ENCODE results near the gene DYNC1I1.
A peak's percentile ranks its signal among the peaks of the same experiment; 100 is the strongest.

The DYNC1I1 gene

DNA sequence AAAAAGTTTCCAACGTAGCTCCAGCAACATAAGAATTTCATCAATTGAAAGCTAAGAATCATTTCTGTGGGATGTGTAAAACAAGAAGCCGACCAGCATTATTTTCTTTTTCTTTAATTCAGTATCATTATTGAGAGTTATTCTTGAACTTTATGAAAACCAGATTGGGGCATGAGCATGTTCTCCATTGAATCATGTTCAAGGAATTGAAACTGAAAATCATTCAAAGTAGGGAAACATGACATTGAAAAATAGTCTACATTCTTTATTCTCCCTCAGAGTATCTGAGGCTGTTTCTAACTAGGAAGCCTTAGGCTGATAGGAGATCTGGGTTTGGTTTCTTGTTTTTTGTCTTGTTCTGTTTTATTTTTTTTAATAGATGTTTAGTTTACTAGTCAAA lies 253.7 kb downstream of the DYNC1I1 start:
- DNase-seq (ENCODE audit: low read depth), result no peak

DNA sequence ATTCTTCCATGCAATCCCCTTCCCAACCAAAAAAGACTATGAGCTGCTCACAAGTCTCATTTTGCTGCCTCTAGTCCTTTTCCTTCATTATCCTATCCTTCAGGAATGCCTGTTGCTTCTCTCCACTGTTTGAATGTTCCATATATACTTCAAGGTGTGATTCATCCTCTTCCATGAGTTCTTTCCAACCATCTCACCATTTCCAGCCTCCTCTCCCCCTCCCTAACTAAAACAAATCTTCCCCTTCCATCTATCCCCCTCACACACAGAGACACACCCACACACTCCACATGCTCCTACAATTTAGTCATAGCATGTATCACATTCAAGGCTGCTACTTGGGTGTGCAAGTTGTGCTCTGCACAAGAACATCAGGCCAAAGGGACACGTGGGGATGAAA lies 254.3 kb downstream of the DYNC1I1 start:
- DNase-seq (ENCODE audit: low read depth), result no peak

DNA sequence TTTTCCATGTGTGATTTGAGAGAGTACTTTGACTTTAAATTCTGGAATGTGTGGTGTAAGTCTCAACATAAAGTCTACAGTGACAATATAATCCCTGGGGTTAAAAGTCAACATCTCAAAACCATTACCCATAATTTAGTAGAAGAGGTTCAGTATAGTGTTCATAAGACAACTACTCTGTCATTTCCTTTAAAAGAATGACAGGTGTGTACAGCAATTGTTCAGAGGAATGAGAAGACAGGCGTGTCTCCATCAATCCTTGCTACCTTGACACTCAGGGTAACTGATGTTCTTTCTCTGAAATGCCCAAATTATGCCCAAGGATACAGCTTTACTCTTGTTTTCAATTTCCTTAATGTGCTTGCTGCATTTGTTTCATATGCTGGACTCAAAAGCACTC lies 256.4 kb downstream of the DYNC1I1 start:
- no peak for DNase-seq (ENCODE audit: low read depth)

DNA sequence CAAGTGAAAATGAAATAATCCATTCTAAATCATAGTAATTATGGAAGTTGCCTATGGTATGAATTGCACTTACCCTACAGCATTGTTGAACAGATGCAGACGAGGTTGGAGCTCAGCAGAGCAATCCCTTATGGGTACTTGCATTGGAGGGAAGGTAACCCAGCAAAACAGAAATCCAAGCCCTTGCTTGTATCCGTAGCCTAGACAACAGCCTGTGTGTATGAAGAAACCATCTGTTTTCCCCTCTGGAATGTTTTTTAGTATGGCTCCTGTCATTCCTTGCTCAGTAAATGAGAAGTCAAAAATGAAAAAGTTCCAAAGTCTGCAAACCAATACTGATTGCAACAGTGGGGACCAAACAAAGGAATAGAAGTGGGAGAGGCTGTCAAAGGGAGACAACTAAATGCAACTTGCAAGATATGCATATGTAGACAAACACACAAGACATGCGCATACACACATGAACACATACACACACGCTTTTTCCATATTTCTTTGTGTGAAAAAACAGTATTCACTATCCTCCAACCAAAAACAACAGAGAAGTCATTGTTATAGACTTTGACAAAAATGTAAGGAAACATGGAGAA lies 260.8 kb downstream of the DYNC1I1 start:
- no peak for DNase-seq (ENCODE audit: low read depth)

DNA sequence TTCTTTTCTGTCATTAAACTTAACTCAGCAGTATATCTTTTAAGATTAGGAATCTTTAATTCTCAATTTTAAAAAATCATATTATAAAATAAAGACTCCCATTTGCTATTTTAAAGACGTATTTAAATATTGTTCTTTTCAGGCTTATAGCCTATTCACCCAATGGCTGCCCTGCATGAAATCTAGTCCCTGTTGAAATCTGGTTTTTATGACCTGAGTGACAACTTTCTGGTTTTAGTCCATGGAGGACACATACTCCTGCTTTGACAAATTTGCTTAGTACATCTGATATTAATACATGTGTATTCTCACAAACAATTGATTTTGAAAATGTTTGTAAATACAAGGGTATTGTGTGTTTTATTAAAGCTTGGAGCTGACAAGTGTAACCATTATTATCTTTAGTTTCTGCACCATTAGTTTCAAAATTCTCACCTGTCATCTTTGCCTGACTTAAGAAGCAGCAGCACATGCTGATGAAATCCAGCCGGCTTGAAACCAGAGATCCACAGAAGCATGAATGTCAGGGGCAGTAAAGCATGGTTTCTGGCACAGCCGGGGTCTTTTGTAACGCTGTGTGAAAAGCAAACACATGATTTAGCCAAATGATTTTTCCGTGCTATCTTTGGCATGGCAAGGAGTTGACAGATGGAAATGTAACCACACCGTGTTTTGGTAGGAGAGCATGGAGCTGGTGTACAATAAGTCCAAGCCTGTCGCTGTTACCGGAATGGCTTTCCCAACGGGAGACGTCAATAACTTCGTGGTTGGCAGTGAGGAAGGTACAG lies 262.8 kb downstream of the DYNC1I1 start:
- DNase-seq (ENCODE audit: low read depth), result no peak

- no peak for DNase-seq (ENCODE audit: low read depth)
These were observed 268.0 kb downstream of the DYNC1I1 start for GRCh38 chr7:96040250-96040772.

- no peak for DNase-seq (ENCODE audit: low read depth)
These were observed 268.8 kb downstream of the DYNC1I1 start for GRCh38 chr7:96041171-96041570.

DNA sequence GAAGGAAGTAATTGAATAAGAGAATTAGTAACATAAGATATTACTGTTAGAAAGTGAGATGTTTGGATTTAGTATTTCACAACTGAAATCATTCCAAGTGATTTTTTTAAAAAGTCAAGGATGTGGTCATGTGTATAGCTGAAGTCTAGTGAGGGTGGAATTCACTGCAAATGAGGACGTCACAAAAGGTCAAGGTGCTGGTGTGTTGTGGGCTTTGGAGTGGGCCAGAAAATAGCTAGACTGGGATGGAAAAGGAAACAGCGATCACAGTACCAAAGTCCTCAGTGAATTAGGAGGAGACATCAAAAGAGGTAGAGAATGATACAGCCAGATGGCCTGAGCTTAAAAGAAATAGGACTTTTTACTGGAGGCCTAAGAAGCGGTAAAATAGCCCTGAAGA lies 272.8 kb downstream of the DYNC1I1 start:
- DNase-seq (ENCODE audit: low read depth), result no peak

DNA sequence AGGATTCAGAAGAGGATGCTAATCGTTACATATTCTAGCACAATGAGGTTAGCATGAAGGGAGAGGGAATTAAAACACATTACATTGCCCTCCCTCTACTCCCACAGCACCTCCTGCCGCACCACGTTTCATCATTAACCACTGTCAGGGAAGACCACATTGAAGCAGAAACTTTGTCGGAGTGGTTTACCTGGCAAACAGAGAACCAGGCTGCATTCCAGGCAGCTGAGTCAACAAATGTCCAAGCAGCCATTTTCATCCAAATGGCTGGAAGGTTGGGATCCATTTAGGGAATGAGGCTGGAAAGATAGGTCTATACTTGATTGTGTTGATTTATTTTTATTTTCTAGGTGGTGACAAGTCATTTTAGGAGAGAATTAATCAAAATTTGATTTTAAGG lies 273.6 kb downstream of the DYNC1I1 start:
- DNase-seq (ENCODE audit: low read depth), result no peak

- no peak for DNase-seq (ENCODE audit: low read depth)
These were observed 279.9 kb downstream of the DYNC1I1 start for GRCh38 chr7:96052289-96052688.

- no peak for DNase-seq (ENCODE audit: low read depth)
These were observed 280.6 kb downstream of the DYNC1I1 start for GRCh38 chr7:96052860-96053470.

GRCh38 chr7:96055717-96056116 lies 283.4 kb downstream of the DYNC1I1 start:
- DNase-seq (ENCODE audit: low read depth), result no peak

DNA sequence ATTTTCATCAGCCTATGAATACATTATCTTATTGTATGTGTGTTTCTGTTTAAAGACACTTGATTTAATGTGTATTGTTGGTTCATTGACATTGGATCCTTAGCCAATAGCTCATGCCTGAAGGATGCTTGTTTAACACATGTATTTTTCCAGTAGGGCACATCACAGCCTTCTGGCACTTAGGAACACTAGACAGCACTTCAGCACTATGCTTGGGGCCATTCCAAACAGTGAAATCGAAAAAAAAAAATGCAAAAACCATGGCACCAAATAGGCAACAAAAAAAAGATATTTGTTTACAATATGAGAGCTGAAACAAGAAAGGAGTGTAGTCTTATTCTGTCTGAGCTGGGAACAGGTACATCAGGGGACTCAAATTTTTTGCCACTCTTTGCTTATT lies 286.7 kb downstream of the DYNC1I1 start:
- DNase-seq (ENCODE audit: low read depth), result no peak

DNA sequence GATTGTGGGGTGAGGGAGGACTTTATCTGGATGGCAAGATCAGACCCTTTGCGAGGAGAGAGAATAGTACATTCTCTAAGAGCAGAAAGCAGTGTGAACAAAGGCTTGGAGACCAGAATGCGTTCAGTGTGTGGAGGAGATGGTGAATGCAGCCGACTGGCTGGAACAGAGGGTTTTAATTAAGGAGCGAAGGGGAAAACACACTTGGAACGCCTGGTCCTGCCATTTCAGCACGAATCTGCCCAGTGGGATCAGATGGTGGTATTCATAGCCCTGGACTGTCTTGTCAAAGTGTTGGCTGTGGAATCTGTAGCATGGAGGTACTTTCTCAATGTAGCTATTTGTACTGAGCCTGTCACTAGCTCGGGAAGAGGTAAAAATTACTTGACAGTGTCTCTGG lies 288.7 kb downstream of the DYNC1I1 start:
- no peak for DNase-seq (ENCODE audit: low read depth)

GRCh38 chr7:96061844-96062243 lies 289.5 kb downstream of the DYNC1I1 start:
- no peak for DNase-seq (ENCODE audit: low read depth)

DNA sequence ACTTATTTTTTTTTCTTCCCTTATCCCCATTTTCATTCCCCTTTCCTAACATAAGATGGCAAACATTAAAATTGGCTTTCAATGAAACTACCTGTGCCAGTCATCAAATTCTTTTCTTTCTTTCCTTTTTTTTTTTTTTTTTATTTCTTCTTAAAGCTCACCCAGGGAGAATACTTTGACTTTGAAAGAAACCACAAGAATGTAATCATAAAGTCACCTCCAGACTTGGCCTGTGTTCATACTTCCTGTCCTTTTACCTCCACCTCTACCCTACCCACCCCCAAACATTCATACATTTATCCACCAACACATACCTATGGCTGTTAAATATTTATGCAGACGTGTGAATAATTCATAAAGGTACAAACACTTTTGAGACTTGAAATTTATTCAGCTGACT lies 295.0 kb downstream of the DYNC1I1 start:
- DNase-seq (ENCODE audit: low read depth), result no peak

- no peak for DNase-seq (ENCODE audit: low read depth)
These were observed 297.0 kb downstream of the DYNC1I1 start for GRCh38 chr7:96069401-96069800.

- no peak for DNase-seq (ENCODE audit: low read depth)
These were observed 302.5 kb downstream of the DYNC1I1 start for GRCh38 chr7:96074871-96075270.

- DNase-seq (ENCODE audit: low read depth), result peak; percentile 6
These were observed 303.4 kb downstream of the DYNC1I1 start for GRCh38 chr7:96075510-96076349.

DNA sequence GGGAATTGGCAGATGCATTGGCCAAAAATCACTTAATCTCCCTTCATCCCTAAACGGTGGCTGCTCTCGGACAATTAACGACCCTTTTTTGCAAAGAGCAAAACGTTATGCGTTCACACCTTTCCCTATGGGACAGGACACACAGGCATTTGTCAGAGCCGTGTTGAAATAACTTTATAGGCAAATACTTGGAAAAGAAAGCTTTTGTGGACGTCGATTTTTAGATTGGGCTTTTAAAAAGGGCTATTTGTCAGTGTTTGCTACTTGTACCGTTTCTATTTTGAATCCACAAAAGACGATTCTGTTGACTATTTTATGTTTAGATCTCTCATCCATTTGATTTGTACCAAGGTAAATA lies 304.0 kb downstream of the DYNC1I1 start:
- DNase-seq (ENCODE audit: low read depth), result no peak

- DNase-seq (ENCODE audit: low read depth), result no peak
These were observed 307.7 kb downstream of the DYNC1I1 start for GRCh38 chr7:96080027-96080426.

DNA sequence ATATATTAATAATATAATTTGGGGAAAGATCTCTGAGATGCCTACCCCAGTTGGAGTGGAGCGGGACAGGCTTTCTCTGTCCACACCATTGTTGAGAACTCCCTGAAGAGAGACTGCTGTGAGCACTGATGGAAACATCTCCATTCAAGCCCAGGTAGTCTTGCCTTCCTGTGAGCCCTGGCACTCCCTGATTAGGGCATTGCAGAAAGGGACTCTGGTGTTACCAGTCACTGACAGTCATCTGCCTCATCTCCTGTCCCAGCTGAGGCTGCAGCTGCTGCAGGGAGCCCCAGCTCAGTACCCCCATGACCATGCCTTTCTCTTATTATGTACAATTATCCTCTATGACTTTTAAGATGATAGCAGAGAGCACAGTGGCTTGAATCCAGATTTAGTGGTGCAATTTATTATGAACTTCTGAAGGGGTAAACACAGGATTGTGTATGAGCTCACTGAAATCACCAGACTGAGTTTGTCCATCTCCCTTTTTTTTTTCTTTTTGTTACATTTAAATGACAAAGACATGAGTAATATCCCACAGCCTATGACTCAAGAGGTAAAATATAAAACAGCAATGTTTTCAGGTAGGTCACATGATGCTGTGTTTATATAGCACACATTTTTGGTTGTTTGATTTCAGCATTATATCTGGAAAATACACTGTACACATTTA lies 312.7 kb downstream of the DYNC1I1 start:
- no peak for DNase-seq (ENCODE audit: low read depth)

Data from stimulated activated CD4-positive, alpha-beta T cell treated with anti-CD3 and anti-CD28 coated beads, Interleukin-2, amount 100 ng/mL, for 4 hours (primary cell).